ENCODE measurements around the gene YIPF2. TPM values are rescaled to one million over a fixed set of nuclear protein-coding genes. Genes with fewer than 3 reads are reported as not detected.

The YIPF2 gene
- total RNA-seq, 1 donor from 2014 or later, result 51.3 TPM

- no peak for DNase-seq
- peaks cover 49% of the 10 kb centered on the region for H3K36me3 ChIP-seq
- no peak overlapping the region for H3K27ac ChIP-seq
- no peak overlapping the region for H3K4me3 ChIP-seq
- H3K4me1 ChIP-seq, result no peaks in the 10 kb centered on the region
- H3K27me3 ChIP-seq, result no peaks in the 10 kb centered on the region
- TF ChIP-seq CTCF (IDR thresholded peaks at IDR 0.05), result no peak
- intact Hi-C loops (cut with DNase I), result no loop called here
- no peak for ATAC-seq
- no peaks in the 10 kb centered on the region for H3K9me3 ChIP-seq
These were observed 20.0 kb downstream of the YIPF2 start for GRCh38 chr19:10908380-10908960.

DNA sequence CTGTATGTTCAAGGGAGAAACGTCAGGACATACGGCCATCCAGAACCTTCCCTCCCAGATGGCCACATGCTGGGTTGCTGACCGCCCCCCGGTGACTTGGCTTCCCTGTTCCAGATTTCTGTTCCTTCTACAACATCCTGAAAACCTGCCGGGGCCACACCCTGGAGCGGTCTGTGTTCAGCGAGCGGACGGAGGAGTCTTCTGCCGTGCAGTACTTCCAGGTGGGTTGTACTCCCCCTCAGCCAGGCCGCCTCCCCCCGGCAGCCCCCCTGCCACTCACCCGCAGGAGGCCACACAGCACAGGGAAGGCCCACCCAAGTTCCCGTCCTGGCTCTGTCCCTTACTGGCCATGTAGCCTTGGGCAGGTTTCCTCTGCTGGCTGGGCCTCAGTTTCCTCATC, 20.5 kb downstream of the YIPF2 start:
- Histone ChIP-seq H3K36me3 (peaks cover 47% of the 10 kb centered on the region), H3K27me3 (no peaks in the 10 kb centered on the region), H3K9me3 (no peaks in the 10 kb centered on the region), H3K4me3 (no peak overlapping the region), H3K27ac (no peak overlapping the region), H3K4me1 (no peaks in the 10 kb centered on the region)
- no peak for TF ChIP-seq CTCF (IDR thresholded peaks at IDR 0.05)
- ATAC-seq (no peak), DNase-seq (no peak)
- intact Hi-C loops (cut with DNase I), result no loop called here

DNA sequence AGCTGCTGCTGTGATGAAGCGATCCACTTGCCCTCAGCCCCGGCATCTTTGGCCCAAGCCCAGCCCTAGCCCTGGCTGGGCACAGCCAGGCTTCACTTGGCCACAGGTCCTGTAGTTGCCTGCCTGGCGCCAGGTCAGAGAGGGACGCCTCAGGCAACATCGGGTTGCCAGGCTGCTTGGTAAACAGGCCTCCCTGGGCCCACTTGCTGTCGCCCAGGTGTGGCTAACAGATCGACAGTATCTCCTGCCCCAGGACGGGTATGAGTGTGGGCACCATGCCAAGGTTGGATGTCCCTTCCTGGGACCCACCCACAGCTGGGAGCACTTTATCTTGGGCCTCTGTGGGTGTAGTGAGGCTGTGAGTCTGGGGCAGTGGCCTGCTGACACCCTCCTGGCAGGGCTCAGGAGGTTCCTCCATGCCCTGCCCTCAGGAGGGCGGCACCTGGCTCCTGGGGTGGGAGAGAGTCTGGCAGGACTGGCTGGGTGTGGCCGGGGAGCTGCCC, 29.2 kb downstream of the YIPF2 start:
- intact Hi-C loops (cut with DNase I), result no loop called here
- DNase-seq (peak; percentile 73), ATAC-seq (peak; percentile 77)
- peaks cover 8% of the 10 kb centered on the region for H3K4me1 ChIP-seq
- no peak for TF ChIP-seq CTCF (IDR thresholded peaks at IDR 0.05)
- peak overlapping the region; percentile 65 for H3K27ac ChIP-seq
- H3K27me3 ChIP-seq, result no peaks in the 10 kb centered on the region
- no peak overlapping the region for H3K4me3 ChIP-seq
- H3K36me3 ChIP-seq, result no peaks in the 10 kb centered on the region
- H3K9me3 ChIP-seq, result no peaks in the 10 kb centered on the region

GRCh38 chr19:10898633-10899032, 29.8 kb downstream of the YIPF2 start:
- H3K27me3 ChIP-seq, result no peaks in the 10 kb centered on the region
- DNase-seq, result no peak
- H3K9me3 ChIP-seq, result no peaks in the 10 kb centered on the region
- ATAC-seq, result peak; percentile 20
- no peak overlapping the region for H3K4me3 ChIP-seq
- TF ChIP-seq CTCF (IDR thresholded peaks at IDR 0.05), result no peak
- intact Hi-C loops (cut with DNase I), result no loop called here
- H3K36me3 ChIP-seq, result no peaks in the 10 kb centered on the region
- H3K27ac ChIP-seq, result no peak overlapping the region
- peaks cover 8% of the 10 kb centered on the region for H3K4me1 ChIP-seq

DNA sequence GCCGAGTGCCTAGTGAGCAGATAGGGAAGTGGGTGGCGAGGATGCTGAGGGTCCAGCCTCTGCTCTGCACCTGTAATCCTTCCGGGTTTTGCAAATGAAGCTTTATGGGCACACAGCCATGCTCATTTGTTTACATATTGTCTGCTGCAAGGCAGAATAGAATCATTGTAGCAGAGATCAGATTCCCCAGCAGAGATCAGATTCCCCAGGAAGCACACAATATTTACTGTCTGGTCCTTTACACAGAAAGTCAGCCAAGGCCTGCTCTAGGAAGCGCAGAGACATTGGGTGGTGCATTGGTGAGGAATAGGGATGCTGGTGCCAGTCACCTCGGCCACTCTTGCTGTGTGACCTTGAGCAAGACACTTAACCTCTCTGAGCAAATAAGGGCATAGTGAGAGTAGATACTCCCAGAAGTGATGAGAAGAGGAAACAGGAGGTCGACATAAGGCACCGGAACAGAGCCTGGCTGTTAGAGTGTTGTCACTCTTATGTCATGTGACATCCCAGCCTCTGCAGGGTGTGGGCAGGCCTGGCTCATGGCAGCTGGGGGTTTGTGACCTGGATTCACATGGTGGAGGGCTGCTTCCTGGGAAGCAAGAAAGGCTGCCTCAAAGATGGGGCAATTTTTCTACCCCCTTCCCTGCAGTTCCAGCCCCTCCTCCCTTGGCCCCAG, 31.4 kb downstream of the YIPF2 start:
- H3K27ac ChIP-seq, result no peak overlapping the region
- H3K36me3 ChIP-seq, result no peaks in the 10 kb centered on the region
- H3K9me3 ChIP-seq, result no peaks in the 10 kb centered on the region
- H3K27me3 ChIP-seq, result no peaks in the 10 kb centered on the region
- H3K4me3 ChIP-seq, result no peak overlapping the region
- no peak for DNase-seq
- intact Hi-C loops (cut with DNase I), result no loop called here
- peak; percentile 48 for ATAC-seq
- no peak for TF ChIP-seq CTCF (IDR thresholded peaks at IDR 0.05)
- H3K4me1 ChIP-seq, result peaks cover 8% of the 10 kb centered on the region
